ENCODE data around the gene PLET1.

PLET1 gene, protein sequence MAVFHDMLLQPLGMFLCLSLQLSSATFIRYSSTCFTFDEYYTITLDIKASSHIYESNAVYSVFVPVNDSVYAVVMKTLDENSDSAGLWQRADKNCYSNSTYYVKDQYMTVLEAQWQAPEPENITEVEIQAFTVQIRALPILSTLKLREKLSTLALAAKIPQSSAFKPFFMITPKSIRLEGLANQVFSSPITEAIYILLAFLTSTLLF

DNA sequence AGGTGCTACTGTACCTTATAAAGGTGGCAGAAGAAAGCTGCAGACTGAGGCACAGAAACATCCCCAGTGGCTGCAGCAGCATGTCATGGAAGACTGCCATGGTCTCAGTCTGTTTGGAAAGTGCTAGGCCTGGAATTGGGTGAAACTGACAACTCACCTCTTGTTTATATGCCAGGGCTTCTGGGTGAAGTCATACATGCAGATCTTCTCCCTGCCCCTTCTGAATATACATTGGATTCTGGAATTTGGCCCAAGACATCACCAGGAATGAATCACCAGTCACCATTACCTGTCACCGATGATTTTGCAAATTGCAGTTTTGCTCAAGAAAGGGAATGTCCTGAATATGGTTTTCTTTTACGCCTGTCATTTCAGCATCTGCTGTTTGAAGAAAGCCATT lies at the start of gene PLET1:
Gene PLET1 (minus strand): TSS at position 371 of the 400 bp plus-strand sequence. CDS start 271 bp downstream, at position 100.
- no peak for FAIRE-seq

DNA sequence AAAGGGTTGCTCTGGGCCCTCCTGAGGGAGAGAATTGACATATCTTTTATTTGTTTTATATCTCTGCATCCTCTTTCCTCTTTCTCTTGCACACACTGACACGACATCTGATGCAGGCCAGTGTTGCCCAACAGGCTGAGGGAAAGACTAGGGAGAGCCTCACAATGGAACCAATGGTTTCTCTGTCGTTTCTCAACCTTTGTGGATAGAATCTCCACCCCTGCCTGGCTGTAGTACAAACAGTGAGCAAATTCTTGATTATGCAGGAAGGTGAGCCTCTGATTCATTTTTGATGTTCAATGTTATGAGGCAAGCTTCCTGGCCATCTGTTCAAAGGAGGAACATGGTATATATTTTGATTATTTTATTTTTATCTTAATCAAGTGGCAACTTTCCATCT lies 49.8 kb upstream of the PLET1 start:
- no peak for FAIRE-seq

DNA sequence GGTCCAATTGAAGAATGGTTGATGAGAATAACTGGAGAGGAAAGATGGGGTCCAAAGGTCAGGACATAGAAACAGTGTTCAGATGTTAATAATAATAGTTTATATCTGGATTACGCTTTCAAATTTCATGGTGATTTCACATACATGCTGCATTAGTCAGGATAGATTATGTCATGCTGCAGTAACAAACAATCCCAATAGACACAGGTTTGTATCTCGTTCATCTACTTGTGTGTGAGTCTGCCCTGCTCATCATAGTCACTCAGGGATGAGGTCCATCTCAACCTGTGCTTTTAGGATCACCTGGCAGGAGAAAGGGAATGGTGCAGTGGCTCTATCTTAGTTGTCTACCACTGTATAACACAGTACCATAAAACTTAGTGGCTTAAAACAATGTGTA lies 48.0 kb upstream of the PLET1 start:
- no peak for FAIRE-seq

DNA sequence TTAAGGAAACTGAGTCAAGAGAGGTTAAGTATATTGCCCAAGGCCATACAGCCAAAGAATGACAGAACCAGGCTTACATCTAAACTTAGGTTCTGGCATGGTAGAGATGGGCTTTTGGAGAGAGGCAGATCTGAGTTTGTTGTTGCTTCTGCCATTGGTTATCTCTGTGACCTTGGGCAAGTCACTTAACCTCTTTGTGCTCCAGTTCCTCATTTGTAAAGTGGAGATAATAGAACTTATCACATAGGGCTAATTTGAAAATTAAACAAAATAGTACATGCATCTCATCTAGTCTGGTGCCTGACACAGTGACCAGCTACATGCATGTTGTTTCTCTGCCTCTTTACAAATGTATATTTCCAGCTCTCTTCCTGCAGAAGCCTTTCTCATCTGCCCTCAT lies 47.0 kb upstream of the PLET1 start:
- no peak for FAIRE-seq

DNA sequence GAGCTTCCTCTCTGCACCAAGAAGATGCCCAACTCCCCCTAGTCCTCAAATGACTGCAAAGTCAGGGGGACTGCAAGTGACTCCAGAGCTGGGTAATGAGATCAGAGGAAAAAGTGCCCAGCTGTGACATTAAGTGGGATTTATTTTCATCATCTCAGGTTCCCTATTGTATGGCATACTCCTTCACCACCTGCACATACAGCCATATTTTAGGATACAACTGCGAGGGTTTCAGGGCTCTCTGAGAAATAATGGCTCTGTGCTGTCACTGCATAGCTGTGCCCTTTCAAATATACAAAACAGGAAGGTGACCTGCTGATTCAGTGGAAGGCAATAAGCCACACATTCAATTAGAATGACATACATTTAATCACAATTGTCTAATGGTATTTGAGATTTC lies 45.6 kb upstream of the PLET1 start:
- no peak for FAIRE-seq

DNA sequence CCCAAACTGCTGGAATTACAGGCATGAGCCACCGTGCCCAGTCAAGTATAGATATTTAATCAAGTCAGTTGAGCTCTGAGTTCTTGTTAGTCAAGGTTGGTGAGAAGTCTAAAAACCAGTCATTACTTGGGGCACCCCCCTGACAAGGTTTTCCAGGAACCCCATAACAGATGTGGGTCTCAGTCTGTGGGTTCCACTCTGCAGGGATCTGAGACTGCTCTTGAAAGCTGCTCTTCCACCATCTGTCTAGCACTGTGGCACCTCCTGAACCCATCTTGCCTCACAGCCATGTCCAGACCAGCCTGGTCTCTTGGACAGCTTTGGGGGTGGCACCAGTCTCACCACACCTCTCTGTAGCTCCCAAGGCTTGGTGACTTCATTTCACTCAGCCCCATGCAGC lies 44.3 kb upstream of the PLET1 start:
- no peak for FAIRE-seq

DNA sequence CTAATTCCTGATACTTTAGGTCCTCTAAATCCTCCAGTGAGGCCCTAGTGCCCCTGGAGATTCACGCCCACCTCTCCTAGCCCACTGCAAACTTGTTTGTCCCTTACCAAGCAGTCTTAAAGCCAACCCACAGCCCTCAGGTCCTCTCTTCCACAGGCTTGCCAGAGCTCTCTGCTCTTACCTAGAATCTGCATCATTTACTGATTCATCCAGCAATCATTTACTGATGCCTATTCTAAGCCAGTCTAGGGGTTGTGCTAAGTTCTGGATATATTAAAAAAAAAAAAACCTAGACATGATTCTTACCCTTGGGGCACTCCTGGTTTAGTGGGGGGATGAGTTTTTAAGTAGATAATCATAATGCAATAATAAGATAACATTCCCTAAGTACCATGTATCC lies 43.0 kb upstream of the PLET1 start:
- FAIRE-seq, result no peak

DNA sequence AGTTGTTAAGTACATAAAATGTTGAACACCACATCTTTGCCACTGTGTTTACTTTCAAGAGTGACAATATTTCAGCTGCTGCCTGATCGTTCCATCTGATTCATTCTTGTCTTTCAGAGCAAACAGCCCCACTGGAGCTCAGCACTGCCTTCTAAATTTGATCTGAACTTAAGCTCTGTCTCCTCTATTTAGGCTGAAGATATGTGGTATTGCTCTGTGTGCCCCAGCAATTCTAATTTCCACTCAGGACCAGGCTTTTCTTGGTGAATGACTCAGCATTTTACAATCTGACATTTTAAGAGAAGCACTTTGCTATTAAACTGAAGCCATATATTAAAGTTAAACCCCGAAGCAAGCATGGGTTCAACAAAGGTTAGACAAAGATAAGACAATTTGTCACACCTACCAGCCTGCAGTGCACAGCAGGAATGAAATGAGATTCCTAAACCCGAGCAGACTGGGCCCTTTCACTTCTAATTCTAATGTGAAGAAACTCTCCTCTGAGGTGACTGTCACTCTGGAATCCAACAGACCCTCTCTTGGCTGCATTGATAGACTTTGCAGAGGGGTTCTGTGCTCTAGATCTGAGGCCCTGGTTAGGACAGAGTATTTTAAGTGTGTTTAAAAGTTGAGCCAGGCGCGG lies 41.7 kb upstream of the PLET1 start:
- no peak for FAIRE-seq

DNA sequence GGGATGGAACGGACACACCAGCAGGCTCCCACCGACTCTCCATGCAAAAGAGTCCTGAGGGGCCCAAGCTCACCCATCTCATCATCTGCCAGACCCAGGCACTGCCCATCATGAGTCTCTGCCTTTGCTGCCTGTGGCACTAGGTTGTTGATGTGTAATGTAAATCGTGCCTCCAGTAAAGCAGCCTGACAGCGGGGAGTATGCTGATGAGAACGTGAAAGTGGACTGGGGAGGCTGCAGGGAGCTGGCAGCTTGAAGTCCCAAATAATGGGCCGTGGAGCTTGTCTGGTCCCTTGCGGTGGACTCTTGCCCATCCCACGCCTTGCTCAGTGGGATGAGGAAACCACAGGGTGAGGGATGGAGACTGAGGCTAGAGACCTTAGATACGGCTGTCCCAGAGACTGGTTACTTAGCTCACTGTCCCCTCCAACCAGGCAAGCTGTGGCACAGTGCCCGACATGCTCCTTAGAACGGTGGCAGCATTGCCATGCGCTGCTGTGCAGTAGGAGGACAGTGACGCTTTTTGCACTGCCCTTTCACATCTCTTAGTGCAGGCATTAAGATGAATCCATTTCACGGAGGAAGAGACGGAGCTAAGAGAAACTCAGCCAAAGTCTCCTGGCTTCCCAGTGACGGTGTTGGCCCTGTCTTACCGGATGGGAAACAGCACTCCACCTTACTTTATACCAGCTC lies 39.6 kb upstream of the PLET1 start:
- no peak for FAIRE-seq

DNA sequence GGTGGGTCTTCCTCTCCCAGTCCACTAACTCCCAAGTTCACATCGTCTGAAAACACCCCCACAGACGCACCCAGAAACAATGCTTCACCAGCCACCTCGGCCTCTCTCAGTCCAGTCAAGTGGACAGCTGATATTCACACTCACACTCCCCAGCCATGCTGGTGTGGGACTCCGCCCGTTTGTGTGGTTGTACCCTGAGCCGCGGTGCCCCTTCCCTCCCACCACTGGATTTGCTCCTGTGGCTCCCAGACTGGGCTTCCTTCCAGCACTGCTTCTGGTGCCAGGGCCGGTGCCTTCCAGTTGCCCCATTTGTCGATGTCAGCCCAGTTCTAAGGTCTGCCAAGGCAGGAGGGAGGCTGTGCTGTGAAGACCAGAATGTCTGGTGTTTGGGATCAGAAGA lies 37.9 kb upstream of the PLET1 start:
- FAIRE-seq, result no peak

DNA sequence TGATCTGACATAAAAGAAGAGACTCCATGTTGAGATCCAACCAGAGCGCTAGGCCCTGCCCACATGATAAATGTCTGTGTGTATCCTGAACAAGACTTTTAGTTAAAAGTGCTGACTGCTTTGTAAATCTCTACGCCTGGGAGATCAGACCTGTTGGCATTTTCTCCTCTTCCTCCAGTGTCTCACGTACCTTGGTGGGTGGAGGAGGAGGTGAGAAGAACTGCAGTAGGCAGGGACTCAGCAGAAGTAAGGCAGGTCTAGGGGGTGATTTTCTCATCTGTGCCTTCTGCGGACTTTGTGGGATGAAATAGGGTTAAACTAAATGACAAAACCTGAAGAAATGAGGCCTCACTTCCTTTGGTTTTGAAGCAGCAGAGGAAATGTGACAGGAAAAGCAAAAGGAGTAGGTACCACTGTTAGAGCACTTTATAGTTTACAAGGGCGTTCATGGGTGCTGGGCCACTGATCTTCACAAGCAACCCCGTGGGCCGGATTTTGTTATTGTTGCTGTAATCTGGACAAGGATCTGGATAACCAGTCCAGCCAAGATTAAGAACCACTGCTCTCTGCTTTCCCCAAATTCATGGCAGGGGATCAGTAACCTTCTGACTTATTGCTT lies 36.7 kb upstream of the PLET1 start:
- FAIRE-seq, result no peak

DNA sequence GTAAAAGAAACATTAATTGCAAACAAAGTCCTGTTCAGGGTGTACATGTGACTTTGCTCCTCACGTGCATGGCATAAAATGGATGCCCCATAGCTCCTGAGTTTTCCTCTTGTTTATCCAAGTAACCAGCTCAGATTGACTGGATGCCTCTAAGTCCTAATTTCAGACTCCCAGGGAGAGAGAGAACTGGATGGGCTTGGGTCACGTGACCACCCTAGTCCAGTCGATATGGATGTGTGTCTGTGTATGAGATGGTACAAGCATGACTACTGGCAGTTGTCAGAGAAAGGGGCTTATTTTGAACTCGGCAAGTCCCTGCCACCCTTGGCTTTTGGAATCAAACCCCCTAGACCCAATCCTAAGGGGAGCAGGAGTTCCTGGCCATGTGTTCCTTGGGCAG lies 35.4 kb upstream of the PLET1 start:
- no peak for FAIRE-seq

DNA sequence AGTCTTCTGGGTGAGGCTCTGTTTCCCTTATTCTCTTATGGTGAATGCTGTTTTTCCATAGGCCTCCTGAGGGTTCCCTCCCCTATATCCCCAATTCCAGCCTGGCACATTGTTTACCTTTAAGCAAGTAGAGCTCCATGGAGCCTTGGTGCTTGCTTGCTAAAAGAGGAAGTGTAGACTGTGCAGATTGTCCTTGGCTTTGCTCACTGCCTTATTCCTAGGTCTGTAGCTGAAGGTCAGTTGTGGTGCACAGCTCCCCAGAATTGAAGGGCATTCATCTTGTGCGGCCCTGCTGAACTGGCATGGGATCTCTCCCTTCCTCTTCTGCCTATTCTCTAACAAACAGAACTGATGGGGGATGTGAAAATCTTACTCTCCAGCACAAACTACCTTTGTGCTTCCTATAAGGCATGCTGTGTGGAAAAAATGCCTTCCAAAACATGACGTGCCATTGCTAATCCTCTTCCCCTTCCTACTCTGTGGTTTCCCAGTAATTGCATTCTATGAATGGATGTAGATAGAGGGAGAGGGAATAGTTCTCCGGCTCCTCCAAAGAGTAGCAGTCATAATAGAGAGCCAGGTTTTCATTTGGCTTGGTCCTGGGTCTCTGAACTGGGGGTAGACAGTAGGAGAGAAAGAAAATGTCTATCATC lies 34.2 kb upstream of the PLET1 start:
- no peak for FAIRE-seq

DNA sequence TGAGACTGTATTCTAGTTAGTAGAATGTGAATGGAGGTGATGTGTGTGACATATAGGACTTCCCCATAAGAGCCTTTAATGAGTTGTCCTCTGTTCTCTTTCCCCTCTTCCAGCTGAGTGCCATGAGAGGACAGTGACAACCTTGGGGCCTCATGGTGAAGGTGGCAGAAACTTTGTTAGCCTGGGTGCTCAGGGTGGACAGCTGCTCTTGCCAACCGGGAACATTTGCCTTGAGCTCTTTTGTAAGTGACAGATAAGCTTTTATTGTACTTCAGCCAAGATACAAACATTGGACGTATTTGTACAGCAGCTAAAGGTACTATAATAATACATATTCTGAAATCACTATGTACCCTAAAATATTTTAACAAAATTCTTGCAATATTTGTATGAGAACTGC lies 33.0 kb upstream of the PLET1 start:
- no peak for FAIRE-seq

DNA sequence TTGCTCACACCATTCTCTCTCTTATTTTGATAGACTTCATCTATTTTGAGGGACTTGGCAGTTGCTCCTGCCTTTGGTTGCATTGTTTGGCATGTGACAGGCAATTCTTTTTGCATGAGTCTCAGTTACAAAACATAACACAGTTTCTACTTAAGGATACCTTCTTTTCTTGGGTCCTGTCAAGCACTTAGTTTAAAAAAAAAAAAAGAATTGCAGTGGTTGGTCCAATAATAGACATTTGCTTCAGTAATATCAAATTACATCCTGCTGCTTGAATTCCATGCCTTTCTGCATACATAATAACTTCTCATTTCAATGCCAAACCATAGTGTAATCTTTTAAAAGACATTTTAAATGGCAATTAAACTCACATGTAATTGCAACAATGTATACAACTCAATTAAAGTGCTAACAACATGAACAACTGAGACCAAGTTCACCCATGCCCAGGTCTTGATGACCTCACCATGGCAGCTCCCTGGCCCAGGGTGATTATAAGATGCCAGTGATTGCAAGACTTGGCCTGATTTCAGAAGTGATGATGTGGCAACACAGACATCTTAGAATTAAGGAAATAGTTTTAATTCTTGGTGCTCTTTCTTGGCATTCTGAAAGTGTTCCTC lies 32.2 kb upstream of the PLET1 start:
- peak; percentile 12 for FAIRE-seq

DNA sequence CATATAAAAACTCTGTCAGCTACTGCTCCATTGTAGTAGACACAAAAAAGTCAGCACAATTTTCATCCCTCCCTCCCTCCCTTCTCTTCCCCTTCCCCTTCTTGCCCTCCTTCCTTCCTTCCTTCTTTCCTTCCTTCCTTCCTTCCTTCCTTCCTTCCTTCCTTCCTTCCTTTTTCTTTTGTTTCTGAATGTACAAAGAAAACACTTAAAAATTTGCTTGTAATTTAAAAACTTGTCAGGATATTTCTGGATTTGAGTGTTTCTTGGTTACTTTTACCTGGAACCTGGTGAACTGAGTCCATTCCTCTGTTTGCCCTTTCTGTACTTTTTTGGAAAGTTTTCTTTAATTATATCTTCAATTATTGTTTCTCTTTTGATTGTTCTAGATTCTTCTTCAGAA lies 31.5 kb upstream of the PLET1 start:
- no peak for FAIRE-seq

DNA sequence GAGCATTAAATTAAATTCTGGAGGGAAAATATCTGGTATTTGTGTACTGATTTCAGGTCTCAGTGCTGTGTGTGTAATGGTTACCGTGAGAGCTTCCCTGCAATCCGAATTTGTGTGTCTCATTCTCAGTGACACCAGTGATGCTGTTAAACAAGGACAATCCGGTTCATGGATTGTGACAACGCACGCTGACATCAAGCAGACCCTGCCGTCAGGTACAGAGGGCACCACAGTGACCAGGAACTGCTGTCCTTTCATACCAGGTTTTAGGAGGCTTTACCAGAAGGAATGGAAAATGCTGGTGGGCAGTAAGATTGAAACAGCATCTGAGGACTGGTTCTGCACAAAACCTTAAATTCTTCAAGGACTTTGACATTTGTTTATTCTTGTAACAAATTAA lies 30.5 kb upstream of the PLET1 start:
- no peak for FAIRE-seq

DNA sequence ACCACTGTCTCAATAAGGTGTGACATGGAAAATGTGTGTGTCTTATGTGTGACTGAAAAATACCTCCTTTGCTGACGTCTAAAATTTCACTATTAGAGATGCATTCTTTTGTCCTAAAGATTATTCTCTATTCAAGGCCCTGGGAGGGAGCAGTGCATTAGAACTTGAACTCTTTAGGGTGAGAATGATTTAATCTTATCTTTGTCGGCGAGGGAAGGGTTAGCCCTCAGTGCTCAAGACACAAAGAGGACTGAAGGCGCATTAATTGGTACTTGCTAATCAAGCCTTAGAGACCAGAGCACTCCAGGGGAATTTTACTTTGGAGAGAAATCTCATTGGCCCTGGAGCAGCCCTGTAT lies 29.8 kb upstream of the PLET1 start:
- no peak for FAIRE-seq

DNA sequence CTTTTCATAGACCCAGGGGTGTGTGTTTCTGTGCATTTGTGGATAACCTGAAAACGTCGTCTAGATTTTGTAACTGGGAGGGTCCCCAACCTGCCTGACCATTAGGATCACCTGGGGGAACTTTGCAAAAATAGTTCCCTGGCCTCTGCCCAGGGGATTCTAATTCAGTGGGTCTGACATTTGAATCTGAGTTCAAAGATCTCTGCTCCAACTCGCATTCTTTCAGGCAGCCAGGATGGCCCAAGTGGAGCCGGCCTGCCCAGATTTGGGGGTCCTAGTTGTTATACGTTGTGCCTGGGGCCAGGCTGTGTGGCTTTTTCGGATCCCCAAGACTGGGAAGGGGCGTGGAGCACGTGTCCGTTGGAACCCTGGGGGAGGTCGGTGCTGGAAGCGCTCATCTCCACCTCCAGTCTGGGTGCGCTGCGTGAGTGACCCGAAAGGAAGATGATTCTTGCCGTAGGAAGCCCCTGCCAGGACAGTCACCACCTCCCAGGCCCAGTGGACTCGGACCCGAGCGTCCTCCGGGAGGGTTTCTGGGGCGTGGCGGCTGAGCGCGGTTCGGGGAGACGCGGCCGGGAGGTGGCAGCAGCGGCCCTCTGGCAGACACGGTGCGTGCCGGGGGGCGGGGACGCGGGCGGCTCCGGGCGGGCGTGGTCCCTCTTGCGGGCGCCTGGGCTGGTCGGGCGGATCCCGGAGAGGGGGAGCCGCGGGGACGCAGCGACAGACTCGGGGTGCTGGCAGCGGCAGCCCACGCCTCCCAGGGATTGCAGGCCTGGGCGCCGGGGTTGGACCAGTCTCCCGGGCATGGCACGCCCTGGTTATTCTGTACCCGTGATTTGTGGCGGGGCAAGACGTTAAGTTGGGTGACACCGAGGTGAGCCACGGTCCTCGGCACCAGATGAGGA lies 29.2 kb upstream of the PLET1 start:
- FAIRE-seq, result no peak

DNA sequence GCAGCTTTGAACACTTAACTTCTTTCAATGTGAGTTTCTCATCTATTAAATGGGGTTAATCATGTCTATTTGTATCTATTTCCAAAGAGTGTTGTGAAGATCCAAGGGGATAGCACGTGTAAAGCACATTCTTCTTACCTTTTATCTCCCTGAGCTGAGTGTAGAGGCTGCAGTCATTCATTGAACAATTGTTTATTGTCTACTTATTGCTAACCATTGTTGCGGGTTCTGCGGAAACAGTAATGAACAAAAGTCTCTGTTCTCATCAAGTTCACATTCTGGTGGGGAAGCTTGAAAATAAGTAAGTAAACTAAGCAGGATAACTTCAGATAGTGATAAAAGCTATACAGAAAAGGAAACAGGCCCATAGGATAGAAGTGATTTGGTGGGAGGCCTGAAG lies 27.4 kb upstream of the PLET1 start:
- FAIRE-seq, result no peak

DNA sequence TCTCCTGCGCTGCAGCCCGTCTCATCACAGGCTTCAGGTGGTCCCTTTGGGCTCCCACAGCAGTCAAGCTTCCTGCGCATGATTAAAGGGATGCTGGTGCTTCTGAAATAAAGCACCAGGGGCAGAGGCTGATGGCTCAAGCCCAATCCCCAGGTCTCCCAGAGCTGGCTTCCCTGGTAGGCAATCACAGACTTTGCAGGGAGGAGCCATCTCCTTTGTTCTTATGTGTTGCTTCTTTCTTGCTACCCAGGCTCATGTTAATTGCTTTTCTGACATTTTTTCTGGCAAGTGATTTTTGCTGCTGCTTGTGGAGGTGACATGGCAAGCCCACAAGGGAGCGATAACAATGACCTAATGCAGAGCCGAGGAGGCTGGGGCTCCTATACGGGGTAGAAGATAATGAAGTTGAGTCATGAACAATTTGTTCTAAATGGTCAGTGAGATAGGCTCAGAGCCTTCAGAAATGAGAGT lies 25.2 kb upstream of the PLET1 start:
- FAIRE-seq, result no peak

DNA sequence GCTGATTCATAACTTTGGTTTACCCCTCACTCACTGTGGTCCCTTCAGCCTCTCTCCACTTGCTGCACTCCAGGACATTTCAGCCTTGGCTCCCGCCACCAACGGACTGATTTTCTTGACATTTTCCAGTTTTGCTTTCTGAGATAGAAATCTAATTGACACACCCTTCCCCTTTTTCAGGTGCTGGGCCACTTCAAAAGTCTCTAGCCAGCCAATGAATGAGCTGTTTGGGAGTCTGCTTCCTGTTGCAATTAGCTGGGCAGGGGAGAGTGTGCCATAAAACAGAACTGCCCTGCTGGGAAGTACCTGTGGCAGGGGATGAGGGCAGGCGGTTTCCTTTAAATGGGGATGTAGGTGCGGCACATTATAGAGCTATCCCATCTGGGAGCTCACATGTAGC lies 21.1 kb upstream of the PLET1 start:
- FAIRE-seq, result no peak

Data from endometrium (tissue), 2 donors.